HEK293T (cell line): Measurements from ENCODE around the gene RWDD4.

ENCODE experiments used
- CTCF ChIA-PET: fragments of 350-600 bp; formaldehyde crosslinking; extraction: SDS; loops from one replicate; lab custom pipeline; 2021; ENCODE audit warnings: antibody characterized with exemption, inconsistent platforms; lab: Yijun Ruan, JAX
- POLR2A ChIA-PET: fragments of 350-600 bp; formaldehyde crosslinking; extraction: SDS; loops from one replicate; lab custom pipeline; 2020; ENCODE audit warnings: antibody characterized with exemption, inconsistent platforms; lab: Yijun Ruan, JAX
- DNase-seq: peaks from one replicate; pipeline ENCODE4 v3.0.0; 2012; ENCODE audit warnings: mixed read lengths; ENCODE audit errors: extremely low spot score
- ARNT ChIP-seq: fragments of 450-650 bp; IDR thresholded peaks from 2 replicates; pipeline ENCODE4 v1.6.1; 2017; ENCODE audit warnings: mild to moderate bottlenecking
- BHLHE40 ChIP-seq: fragments of 450-650 bp; IDR thresholded peaks from 2 replicates; pipeline ENCODE4 v1.6.1; 2016; ENCODE audit warnings: mild to moderate bottlenecking, moderate library complexity, borderline replicate concordance
- CTBP1 ChIP-seq: fragments of 450-650 bp; IDR thresholded peaks from 2 replicates; pipeline ENCODE4 v1.6.1; 2016; ENCODE audit warnings: borderline replicate concordance
- ELF4 ChIP-seq: fragments of 450-650 bp; IDR thresholded peaks from 2 replicates; pipeline ENCODE4 v1.6.1; 2017; ENCODE audit warnings: antibody characterized with exemption
- FOXA1 ChIP-seq: fragments of 450-650 bp; IDR thresholded peaks from 2 replicates; pipeline ENCODE4 v1.6.1; 2016; ENCODE audit warnings: mild to moderate bottlenecking
- FOXK2 ChIP-seq: fragments of 450-650 bp; IDR thresholded peaks from 2 replicates; pipeline ENCODE4 v1.6.1; 2016; ENCODE audit warnings: mild to moderate bottlenecking
- FOXM1 ChIP-seq: fragments of 450-650 bp; IDR thresholded peaks from 2 replicates; pipeline ENCODE4 v1.6.1; 2017; ENCODE audit warnings: mild to moderate bottlenecking, borderline replicate concordance
- HDGF ChIP-seq: fragments of 450-650 bp; IDR thresholded peaks from 2 replicates; pipeline ENCODE4 v1.6.1; 2017; ENCODE audit warnings: antibody characterized with exemption, borderline replicate concordance
- L3MBTL2 ChIP-seq: fragments of 450-650 bp; conservative IDR thresholded peaks from 2 replicates; pipeline ENCODE4 v1.6.1; 2016; ENCODE audit warnings: mild to moderate bottlenecking
- LEF1 ChIP-seq: fragments of 450-650 bp; IDR thresholded peaks from 2 replicates; pipeline ENCODE4 v1.6.1; 2017; ENCODE audit warnings: mild to moderate bottlenecking, borderline replicate concordance
- NFRKB ChIP-seq: fragments of 450-650 bp; IDR thresholded peaks from 2 replicates; pipeline ENCODE4 v1.6.1; 2016; ENCODE audit warnings: mild to moderate bottlenecking, moderate library complexity
- SP1 ChIP-seq: fragments of 450-650 bp; IDR thresholded peaks from 2 replicates; pipeline ENCODE4 v1.6.1; 2017
- SUZ12 ChIP-seq: fragments of 450-650 bp; IDR thresholded peaks from 2 replicates; pipeline ENCODE4 v1.6.1; 2016; ENCODE audit warnings: mild to moderate bottlenecking
- TARDBP ChIP-seq: fragments of 450-650 bp; IDR thresholded peaks from 2 replicates; pipeline ENCODE4 v1.6.1; 2016
- ZNF384 ChIP-seq: fragments of 450-650 bp; IDR thresholded peaks from 2 replicates; pipeline ENCODE4 v1.6.1; 2016
- TF ChIP-seq, protein P1 (sequence below): fragments of 450-650 bp; IDR thresholded peaks from 2 replicates; pipeline ENCODE4 v1.6.1; 2016

Gene RWDD4

DNA sequence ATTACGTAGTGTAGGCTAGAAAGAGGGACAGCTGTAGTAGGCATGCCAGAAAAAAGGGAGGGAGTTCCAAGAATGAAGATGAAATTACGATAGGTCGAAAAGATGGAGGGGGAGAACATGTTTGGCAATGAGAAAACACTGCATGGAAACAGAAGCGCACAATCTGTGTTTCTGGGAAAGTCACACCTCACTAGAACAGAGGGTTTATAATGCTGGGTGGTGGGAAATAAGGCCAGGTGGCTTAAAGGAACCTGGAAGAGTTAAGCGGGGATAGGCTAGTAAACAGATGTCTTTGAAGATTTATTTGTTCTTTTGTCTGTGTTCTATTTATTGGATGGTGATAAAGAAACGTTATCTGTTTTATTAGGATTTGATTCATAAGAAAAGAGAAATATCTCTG is 29.2 kb upstream of the RWDD4 start:
- ChIA-PET POLR2A (no interaction called here), CTCF (no interaction called here)
- no peak for DNase-seq
- TF ChIP-seq FOXK2 (no peak), L3MBTL2 (no peak), FOXA1 (no peak), FOXM1 (no peak), LEF1 (no peak)

DNA sequence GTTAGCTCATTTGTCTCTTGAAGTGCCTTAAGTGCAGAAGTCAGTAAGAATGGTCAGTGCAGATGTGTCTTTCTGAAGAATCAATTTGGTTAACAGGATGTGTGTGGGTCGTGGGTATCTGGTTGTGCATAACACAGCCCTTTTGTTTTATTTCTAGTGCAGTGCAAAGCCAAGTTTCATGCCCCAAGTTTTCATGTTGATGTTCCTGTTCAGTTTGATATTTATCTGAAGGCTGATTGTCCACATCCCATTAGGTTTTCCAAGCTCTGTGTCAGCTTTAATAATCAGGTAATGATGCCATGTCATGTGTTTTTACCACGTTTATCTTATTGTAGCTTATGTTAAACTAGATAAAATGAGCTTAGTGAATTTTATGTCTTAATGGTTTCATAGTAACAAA is 27.5 kb upstream of the RWDD4 start:
- no peak for DNase-seq
- no peak for TF ChIP-seq FOXA1
- TF ChIP-seq ARNT, result no peak
- TF ChIP-seq NFRKB, result no peak
- no peak for TF ChIP-seq SUZ12
- ChIA-PET POLR2A (no interaction called here), CTCF (no interaction called here)

DNA sequence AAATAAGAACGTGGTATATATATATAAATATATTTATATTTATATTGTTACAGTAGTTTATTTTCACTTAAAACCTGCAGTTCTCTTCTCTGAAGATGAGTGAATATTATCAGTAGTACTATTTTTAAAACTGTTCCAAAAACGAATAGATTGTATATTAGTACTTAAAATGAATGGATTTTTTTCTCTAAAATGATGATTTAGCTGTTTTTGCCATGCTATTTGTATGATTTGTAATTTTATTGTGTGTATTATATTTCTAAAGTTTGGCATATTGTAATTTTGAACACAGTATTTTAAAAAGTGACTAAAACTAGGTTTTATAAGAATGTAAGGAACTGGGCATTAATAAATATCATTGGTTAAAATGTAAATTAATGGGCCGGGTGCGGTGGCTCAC is 22.1 kb upstream of the RWDD4 start:
- POLR2A ChIA-PET, result no interaction called here
- DNase-seq, result no peak
- no peak for TF ChIP-seq FOXA1
- no peak for TF ChIP-seq BHLHE40
- no peak for TF ChIP-seq SP1
- no peak for TF ChIP-seq NFRKB
- no peak for TF ChIP-seq CTBP1
- TF ChIP-seq ZNF384, result no peak
- TF ChIP-seq FOXM1, result no peak
- TF ChIP-seq SUZ12, result no peak
- TF ChIP-seq ARNT, result no peak
- no peak for TF ChIP-seq LEF1
- TF ChIP-seq HDGF, result no peak
- no peak for TF ChIP-seq ELF4
- TF ChIP-seq L3MBTL2, result no peak
- no peak for TF ChIP-seq FOXK2
- TF ChIP-seq, protein P1, sequence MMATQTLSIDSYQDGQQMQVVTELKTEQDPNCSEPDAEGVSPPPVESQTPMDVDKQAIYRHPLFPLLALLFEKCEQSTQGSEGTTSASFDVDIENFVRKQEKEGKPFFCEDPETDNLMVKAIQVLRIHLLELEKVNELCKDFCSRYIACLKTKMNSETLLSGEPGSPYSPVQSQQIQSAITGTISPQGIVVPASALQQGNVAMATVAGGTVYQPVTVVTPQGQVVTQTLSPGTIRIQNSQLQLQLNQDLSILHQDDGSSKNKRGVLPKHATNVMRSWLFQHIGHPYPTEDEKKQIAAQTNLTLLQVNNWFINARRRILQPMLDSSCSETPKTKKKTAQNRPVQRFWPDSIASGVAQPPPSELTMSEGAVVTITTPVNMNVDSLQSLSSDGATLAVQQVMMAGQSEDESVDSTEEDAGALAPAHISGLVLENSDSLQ, result no peak
- no peak for TF ChIP-seq TARDBP
- CTCF ChIA-PET, result no interaction called here

DNA sequence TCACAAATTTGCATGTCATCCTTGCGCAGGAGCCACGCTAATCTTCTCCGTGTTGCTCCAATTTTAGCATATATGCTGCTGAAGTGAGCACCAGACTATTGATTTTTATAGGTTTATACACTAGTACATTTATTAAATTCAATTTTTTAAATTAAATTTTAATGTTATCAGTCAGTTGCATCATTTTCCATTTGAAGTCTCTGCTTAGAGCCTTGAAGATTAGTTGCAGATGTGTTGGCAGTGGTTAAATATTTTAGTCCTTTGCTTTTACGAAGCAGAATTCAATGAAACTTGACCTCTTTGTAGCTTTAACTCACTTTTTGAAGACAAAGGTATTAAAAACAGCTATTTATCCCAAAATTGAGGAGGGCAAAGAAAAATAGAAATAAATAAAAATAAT is 16.6 kb upstream of the RWDD4 start:
- no peak for DNase-seq
- ChIA-PET CTCF (interaction anchor here (0.5 kb wide), 1 partner anchor 201 kb away, joined by 3 read pairs; no protein-coding TSS in a partner anchor), POLR2A (no interaction called here)
- TF ChIP-seq LEF1 (no peak), TARDBP (no peak), SUZ12 (no peak), FOXA1 (no peak), ZNF384 (no peak), FOXM1 (no peak), NFRKB (no peak), BHLHE40 (no peak), CTBP1 (no peak)

DNA sequence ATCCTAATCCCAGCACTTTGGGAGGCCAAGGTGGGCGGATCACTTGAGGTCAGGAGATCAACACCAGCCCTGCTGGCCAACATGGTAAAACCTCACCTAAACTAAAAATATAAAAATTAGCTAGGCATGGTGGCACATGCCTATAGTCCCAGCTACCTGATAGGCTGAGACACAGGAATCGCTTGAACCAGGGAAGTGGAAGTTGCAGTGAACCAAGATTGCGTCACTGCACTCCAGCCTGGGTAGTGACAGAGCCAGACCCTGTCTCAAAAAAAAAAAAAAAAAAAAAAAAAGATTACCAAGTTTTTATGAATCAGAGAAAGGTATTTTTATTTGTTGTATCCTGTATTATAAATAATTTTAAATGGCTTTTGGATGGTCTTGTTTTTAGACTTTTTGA is 15.2 kb upstream of the RWDD4 start:
- TF ChIP-seq BHLHE40 (no peak), FOXK2 (no peak), HDGF (no peak), ELF4 (no peak), L3MBTL2 (no peak), NFRKB (no peak), LEF1 (no peak), FOXM1 (no peak), SP1 (no peak), CTBP1 (no peak)
- TF ChIP-seq, protein P1, result no peak
- POLR2A ChIA-PET, result no interaction called here
- no peak for DNase-seq
- CTCF ChIA-PET, result no interaction called here

DNA sequence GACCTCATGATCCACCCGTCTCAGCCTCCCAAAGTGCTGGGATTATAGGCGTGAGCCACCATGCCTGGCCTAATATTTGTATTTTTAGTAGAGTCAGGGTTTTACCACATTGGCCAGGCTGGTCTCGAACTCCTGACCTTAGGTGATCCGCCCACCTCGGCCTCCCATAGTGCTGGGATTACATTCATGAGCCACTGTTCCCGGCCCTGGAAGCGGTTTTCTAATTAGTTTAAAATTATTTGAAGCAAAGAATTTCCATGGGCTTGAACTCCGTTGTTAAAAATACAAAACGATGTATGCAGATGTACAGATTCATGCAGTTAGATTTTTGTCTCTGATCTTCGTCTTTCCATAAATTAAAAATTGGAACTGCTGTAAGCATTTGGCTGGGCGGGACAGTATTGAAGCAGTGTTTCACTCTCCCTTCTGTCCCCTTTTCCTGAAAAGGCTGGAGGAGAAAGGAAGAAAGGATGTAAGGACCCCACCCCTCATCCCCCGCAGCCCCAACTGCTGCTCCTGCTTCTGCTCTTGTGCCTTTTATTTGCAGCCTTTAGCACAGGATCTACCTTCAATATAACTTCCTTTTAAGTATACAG is 12.1 kb upstream of the RWDD4 start:
- DNase-seq, result no peak
- POLR2A ChIA-PET, result no interaction called here
- no peak for TF ChIP-seq CTBP1
- no peak for TF ChIP-seq SUZ12
- TF ChIP-seq HDGF, result no peak
- CTCF ChIA-PET, result no interaction called here

DNA sequence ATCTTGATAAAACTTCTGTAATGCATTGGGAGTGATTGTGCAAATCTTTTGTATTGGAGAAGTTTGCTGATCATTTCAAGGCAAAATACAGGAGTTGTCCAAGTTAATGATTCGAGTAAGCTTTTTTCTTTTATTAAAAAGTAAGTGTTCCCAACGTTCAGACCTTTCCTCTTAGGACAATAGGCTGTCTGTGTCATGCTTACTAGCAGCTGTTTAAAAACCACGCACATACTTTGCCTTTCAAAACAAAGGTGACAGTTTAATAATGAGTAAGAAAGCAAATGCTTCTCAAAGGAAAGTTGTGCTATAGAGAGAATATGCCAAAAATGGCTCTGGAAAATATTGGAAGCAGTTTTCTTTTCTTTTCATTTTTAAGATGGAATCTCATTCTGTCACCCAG is 11.3 kb upstream of the RWDD4 start:
- ChIA-PET POLR2A (no interaction called here), CTCF (interaction anchor here (1.2 kb wide), 1 partner anchor 10 kb away, joined by 3 read pairs; no protein-coding TSS in a partner anchor)
- DNase-seq, result no peak
- TF ChIP-seq ARNT (no peak), CTBP1 (no peak), FOXM1 (no peak), BHLHE40 (no peak), HDGF (no peak), LEF1 (no peak), SUZ12 (no peak), FOXK2 (no peak), L3MBTL2 (no peak), FOXA1 (no peak), ZNF384 (no peak), SP1 (no peak), NFRKB (no peak), TARDBP (no peak), ELF4 (no peak)
- TF ChIP-seq, protein P1, result no peak
